ENCODE measurements around the gene FAF1.

The FAF1 gene

GRCh38 chr1:50693829-50694228, 266.2 kb downstream of the FAF1 start:
- no peak for DNase-seq

- no peak for DNase-seq
Observed at GRCh38 chr1:50684185-50684584, 275.9 kb downstream of the FAF1 start.

- DNase-seq: no peak
Observed at GRCh38 chr1:50681931-50682330, 278.1 kb downstream of the FAF1 start.

GRCh38 chr1:50667710-50668356, 292.2 kb downstream of the FAF1 start:
- no peak for DNase-seq

GRCh38 chr1:50667272-50667671, 292.8 kb downstream of the FAF1 start:
- DNase-seq: no peak

- DNase-seq: no peak
Observed at GRCh38 chr1:50666849-50667248, 293.2 kb downstream of the FAF1 start.

- no peak for DNase-seq
Observed at GRCh38 chr1:50665413-50665812, 294.7 kb downstream of the FAF1 start.

GRCh38 chr1:50661626-50662025, 298.4 kb downstream of the FAF1 start:
- DNase-seq: no peak

- no peak for DNase-seq
Observed at GRCh38 chr1:50659107-50659662, 300.9 kb downstream of the FAF1 start.

GRCh38 chr1:50658459-50659076, 301.5 kb downstream of the FAF1 start:
- no peak for DNase-seq

GRCh38 chr1:50656931-50657330, 303.1 kb downstream of the FAF1 start:
- no peak for DNase-seq

GRCh38 chr1:50651476-50652263, 308.4 kb downstream of the FAF1 start:
- peak; percentile 40 for DNase-seq

GRCh38 chr1:50646526-50646925, 313.5 kb downstream of the FAF1 start:
- no peak for DNase-seq

- DNase-seq: no peak
Observed at GRCh38 chr1:50645139-50645538, 314.9 kb downstream of the FAF1 start.

GRCh38 chr1:50644447-50645105, 315.5 kb downstream of the FAF1 start:
- no peak for DNase-seq

- DNase-seq: no peak
Observed at GRCh38 chr1:50637460-50637859, 322.6 kb downstream of the FAF1 start.

GRCh38 chr1:50634251-50634650, 325.8 kb downstream of the FAF1 start:
- DNase-seq: no peak

- no peak for DNase-seq
Observed at GRCh38 chr1:50633465-50633864, 326.6 kb downstream of the FAF1 start.

GRCh38 chr1:50631161-50631560, 328.9 kb downstream of the FAF1 start:
- DNase-seq: no peak

- no peak for DNase-seq
Observed at GRCh38 chr1:50622259-50622658, 337.8 kb downstream of the FAF1 start.

- DNase-seq: peak; percentile 50
Observed at GRCh38 chr1:50620680-50621329, 339.3 kb downstream of the FAF1 start.

- no peak for DNase-seq
Observed at GRCh38 chr1:50615036-50615750, 344.9 kb downstream of the FAF1 start.
